Fibroblast of the aortic adventitia (primary cell): ENCODE data around the gene DIP2C. TPM values are rescaled to one million over a fixed set of nuclear protein-coding genes. Genes with fewer than 3 reads are reported as not detected.

Source experiments
- DNase-seq: peaks from one replicate; pipeline ENCODE4 v3.0.0-alpha.2; 2010; ENCODE audit warnings: low read depth
- H3K4me3 ChIP-seq: 2 replicates; pipeline ENCODE4 v1.5.1; 2011; ENCODE audit warnings: low read depth, mild to moderate bottlenecking, control low read depth, low read length, moderate library complexity
- CTCF ChIP-seq: IDR thresholded peaks from 2 replicates; pipeline ENCODE4 v1.5.1; 2011; ENCODE audit warnings: mild to moderate bottlenecking, low read length, control low read depth, inconsistent platforms; ENCODE audit not compliant: insufficient read depth
- total RNA-seq: library from RNA; depleted of rRNA; stranded (reverse); fragments of >200 nt; gene quantifications from 2 replicates; pipeline ENCODE4 v1.2.3, GENCODE V29; 2012; ENCODE audit warnings: low replicate concordance

The DIP2C gene
- total RNA-seq, 1 donor, result 15.7 TPM

GRCh38 chr10:725786-726185 lies 36.3 kb upstream of the DIP2C start:
- DNase-seq, result peak; percentile 5
- TF ChIP-seq CTCF, result no peak
- no peak overlapping the region for H3K4me3 ChIP-seq

GRCh38 chr10:725302-725701 lies 35.8 kb upstream of the DIP2C start:
- no peak overlapping the region for H3K4me3 ChIP-seq
- no peak for TF ChIP-seq CTCF
- DNase-seq, result no peak

GRCh38 chr10:723973-724372 lies 34.5 kb upstream of the DIP2C start:
- TF ChIP-seq CTCF, result no peak
- no peak for DNase-seq
- no peak overlapping the region for H3K4me3 ChIP-seq

GRCh38 chr10:722281-723060 lies 33.0 kb upstream of the DIP2C start:
- no peak for TF ChIP-seq CTCF
- DNase-seq, result no peak
- no peak overlapping the region for H3K4me3 ChIP-seq

- H3K4me3 ChIP-seq, result no peak overlapping the region
- no peak for DNase-seq
- TF ChIP-seq CTCF, result no peak
Measured at GRCh38 chr10:718143-718700, 28.8 kb upstream of the DIP2C start.

GRCh38 chr10:717458-717857 lies 28.0 kb upstream of the DIP2C start:
- TF ChIP-seq CTCF, result no peak

More at GRCh38 chr10:717458-717857, 28.0 kb upstream of the DIP2C start:
- no peak for DNase-seq
- no peak overlapping the region for H3K4me3 ChIP-seq
